Skin of body (tissue), 2 donors: ENCODE data around the gene KIAA0513. TPM values are rescaled to one million over a fixed set of nuclear protein-coding genes. Genes with fewer than 3 reads are reported as not detected.
"Not testable (repeated sequence)": the region's sequence is repeated elsewhere in the genome, so short reads cannot be mapped to it uniquely, and the experiment has no call there.

Experiments used
- DNase-seq: peaks from one replicate; lab custom pipeline; 2025; lab: John Stamatoyannopoulos, UW
- total RNA-seq: library from RNA; depleted of rRNA; stranded (reverse); fragments of >200 nt; gene quantifications from one replicate; pipeline ENCODE4 v1.2.3, GENCODE V29; 2014

Gene KIAA0513
- total RNA-seq, 1 donor from 2014 or later: 8.4 TPM

DNA sequence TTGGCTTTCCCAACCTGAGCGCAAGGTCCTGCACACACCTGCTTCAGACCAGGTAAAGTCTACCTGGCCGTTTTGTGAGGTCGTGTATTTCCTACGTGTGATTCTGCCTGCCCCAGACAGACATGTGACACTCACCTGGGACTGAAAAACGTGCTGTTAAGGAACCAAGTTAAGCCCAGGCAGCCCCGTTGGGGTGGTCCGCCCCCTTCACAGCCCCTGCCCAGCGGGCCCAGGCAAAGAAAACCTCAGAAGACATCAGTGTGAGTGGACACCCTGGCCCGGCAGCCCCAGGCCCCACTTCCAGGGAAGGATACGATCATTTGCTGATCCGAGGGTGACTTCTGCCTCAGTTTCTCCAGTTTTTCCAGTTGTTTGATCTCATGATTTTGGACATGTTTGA, 79.9 kb downstream of the KIAA0513 start:
- no peak for DNase-seq

GRCh38 chr16:85110105-85110504, 82.5 kb downstream of the KIAA0513 start:
- no peak for DNase-seq

- no peak for DNase-seq
Observed at GRCh38 chr16:85111184-85111583, 83.6 kb downstream of the KIAA0513 start.

- DNase-seq: no peak
Observed at GRCh38 chr16:85112364-85112763, 84.8 kb downstream of the KIAA0513 start, which contains the start of gene CIBAR2. Gene CIBAR2 (minus strand): TSS chr16:85112472. CDS start chr16:85112352, 120 bp downstream.

- no peak for DNase-seq
Observed at GRCh38 chr16:85113168-85113733, 85.7 kb downstream of the KIAA0513 start.

- no peak for DNase-seq
Observed at GRCh38 chr16:85113913-85114312, 86.3 kb downstream of the KIAA0513 start.

- DNase-seq: peak; percentile 55
Observed at GRCh38 chr16:85114909-85115567, 87.4 kb downstream of the KIAA0513 start.

DNA sequence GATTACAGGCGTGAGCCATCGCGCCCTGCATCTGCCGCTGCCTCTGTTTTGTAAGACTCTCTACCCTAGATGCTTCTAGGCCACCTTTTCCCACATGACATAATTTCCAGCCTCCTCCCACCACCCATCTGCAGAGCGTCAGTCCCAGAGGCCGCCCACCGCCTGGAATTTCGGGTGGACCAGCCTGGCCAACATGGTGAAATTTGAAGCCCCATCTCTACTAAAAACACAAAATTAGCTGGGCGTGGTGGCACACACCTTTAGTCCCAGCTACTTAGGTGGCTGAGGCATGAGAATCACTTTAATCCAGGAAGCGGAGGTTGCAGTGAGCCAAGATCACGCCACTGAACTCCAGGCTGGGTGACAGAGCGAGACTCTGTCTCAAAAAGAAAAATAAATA, 89.8 kb downstream of the KIAA0513 start:
- DNase-seq: no peak

DNA sequence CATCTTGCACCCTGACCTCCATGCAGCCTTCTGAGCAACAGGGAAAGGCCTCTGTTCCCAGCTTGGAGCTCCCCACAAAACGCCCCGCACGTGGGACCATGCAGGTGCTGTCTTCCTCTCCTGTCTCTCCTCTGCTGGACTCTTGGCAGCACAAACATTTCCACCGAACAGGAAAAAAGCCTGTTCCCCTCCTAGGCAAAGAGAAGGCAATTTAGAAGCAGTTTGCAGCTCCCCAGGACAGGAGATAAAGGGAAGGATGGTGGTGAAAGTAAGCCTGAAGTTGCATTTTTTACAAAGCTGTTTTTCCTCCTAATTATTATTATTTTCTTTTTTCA, 92.4 kb downstream of the KIAA0513 start:
- DNase-seq: no peak

- DNase-seq: not testable (repeated sequence)
Observed at GRCh38 chr16:85123441-85123840, 95.8 kb downstream of the KIAA0513 start.

- no peak for DNase-seq
Observed at GRCh38 chr16:85123891-85124635, 96.5 kb downstream of the KIAA0513 start.

DNA sequence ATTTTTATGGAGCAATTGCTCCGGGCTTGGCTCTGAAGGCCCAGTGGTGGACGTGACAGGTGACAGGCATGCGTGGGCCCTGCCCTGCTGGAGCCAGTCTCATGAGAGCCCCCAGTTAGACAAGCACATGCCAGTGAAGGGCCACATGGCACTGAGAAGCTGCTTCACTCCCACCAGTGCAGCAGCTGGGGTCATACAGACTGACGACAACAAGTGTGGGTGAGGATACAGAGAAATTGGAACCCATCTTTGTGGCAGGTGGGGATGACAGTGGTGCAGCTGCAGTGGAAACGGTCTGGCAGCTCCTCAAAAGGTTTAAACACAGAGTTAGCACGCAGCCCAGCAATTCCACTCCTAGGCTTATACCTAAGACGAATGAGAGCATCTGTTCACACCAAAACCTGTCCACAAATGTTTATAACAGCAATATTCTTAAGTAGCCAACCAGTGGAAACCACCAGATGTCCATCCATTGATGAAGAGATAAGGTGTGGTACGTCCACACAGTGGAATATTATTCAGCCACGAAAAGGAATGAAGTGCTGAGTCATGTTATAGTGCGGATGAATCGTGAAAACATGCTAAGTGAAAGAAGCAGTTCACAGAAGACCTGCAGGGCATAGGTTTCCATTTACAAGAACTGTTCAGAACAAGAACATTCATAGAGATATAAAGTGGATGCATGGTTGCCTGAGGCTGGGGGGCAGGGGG, 97.2 kb downstream of the KIAA0513 start:
- DNase-seq: no peak

GRCh38 chr16:85125570-85126393, 98.2 kb downstream of the KIAA0513 start:
- DNase-seq: no peak

- DNase-seq: no peak
Observed at GRCh38 chr16:85126394-85126704, 98.8 kb downstream of the KIAA0513 start.

DNA sequence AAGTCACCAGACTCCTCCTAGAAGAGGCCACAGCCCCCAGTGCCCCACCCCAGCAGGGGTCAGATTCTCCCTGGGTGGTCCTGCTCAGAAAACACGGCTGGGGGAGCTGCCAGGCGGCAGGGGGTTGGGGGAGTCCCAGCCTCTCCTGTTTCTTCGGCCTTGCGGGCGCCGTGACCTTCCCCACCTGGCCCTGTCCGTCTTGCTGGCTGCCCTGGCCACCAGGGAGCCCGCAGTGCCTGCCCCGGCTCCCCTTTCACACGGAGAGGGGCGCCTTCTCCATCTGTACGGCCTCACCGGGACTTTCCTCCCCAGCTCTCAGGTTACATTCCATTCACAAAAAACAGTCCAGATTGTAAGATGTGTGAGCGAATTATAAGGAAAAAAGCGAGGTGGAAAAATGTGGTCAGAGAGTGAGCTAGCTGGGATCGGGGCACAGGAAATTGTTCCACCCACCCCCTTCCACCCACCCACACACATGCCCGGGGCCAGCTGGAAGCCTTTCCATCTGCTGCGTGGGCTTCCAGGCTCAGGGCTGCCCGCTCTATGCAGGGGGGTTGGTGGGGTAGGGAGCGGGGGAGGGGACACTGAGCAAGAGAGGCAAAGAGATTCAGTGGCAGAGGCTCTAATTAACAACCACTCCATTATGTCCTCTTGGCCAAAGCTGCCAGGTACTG, 99.2 kb downstream of the KIAA0513 start:
- DNase-seq: peak; percentile 86

DNA sequence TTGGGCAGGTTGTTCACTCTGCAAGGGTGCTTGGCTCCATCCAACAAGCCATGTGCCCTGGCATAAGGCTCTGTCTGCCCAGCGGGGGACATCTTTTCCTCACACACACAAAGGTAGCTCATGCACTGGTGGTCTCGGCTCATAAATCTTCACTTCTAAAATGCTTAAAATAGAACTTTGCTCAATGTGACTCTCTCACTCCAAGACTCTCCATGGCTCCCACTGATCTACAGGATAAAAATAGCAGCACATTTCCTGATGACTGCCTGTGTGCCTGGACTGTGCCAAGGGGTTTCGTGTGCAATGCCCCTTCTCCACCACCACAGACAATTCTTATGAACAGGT, 99.8 kb downstream of the KIAA0513 start:
- peak; percentile 64 for DNase-seq

GRCh38 chr16:85128079-85128837, 100.7 kb downstream of the KIAA0513 start:
- no peak for DNase-seq

DNA sequence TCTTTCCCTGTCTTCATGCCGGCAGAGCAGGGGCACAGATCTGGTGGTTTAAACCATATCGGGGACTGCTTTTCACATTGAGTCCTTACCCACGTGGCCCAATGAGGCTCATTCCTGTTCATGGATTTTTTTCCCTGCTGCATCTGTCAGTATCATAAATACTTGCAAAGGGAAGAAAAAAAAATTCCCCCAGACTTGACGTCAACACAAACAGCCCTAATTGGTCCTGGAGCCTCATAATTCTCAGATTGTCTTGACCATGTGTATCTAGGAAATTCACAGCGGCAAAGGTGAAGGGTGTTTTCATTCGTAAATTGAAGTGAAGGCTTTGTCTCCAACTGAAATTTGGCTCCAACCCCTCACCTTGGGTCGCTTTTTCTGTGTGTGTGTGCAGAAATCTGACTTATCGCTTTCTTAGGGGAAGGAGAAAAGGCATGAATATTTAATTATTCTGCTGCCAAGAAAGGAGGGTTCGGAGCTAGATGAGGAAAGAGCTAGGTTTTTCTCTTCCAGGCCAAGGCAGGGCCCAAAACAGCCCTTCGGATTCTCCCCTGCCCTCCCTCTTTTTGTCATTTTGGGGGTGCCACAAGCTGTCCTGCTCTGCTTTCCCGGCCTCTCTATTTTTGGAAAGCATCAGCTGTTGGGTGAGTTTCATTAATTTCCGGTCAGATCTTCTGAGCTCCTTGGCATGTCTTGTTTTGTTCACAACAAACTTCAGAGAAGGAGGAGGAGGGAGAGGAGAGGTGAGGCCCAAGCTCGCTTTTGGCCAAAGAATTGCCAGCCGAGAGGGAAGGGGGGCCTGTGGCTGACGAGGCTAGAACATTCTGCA, 102.5 kb downstream of the KIAA0513 start:
- DNase-seq: no peak

DNA sequence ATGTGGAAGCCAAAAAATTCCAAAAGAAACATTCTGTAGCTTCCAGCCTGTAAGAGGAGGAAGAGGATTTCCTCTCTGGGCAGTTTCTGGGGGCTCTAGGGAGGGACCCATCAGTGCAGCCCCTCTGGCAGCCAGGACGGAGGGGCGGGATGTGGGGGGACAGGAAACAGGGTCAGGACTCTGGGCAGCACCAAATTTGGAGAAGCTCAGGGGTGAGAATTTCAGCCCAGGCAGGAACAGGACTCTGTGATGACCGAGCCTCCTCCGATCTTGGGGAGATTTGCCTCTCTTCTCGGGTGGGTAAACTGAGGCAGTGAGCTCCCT, 103.1 kb downstream of the KIAA0513 start:
- no peak for DNase-seq
